Ovary (tissue), 9 donors: ENCODE measurements around the gene CPSF4. TPM values are rescaled to one million over a fixed set of nuclear protein-coding genes. Genes with fewer than 3 reads are reported as not detected.

Experiments
- DNase-seq, 5 donors: peaks; one replicate each; pipeline ENCODE4 v3.0.0-alpha.2; 2019 to 2020
- H3K27ac ChIP-seq, 2 donors: fragments of 200-600 bp; one replicate each; pipeline versions ENCODE4 v1.5.1 to v1.8.0; 2019 to 2022
- H3K27me3 ChIP-seq: fragments of 200-600 bp; one replicate; pipeline ENCODE4 v1.8.0; 2022
- H3K36me3 ChIP-seq: fragments of 200-600 bp; sonication (generic); one replicate; pipeline ENCODE4 v1.5.1; 2019
- H3K4me1 ChIP-seq: one replicate; pipeline ENCODE4 v1.8.1; 2013; ENCODE audit warnings: mild to moderate bottlenecking, moderate library complexity; ENCODE audit not compliant: insufficient read depth
- H3K4me3 ChIP-seq: fragments of 200-600 bp; sonication (generic); one replicate; pipeline ENCODE4 v1.5.1; 2017
- H3K9me3 ChIP-seq, 2 donors: fragments of 200-600 bp in 1 of 2; sonication (generic) in 1 of 2; one replicate each; pipeline versions ENCODE4 v1.5.1 to v1.8.1; 2013 to 2019; ENCODE audit warnings: mild to moderate bottlenecking in 1 of 2, moderate library complexity in 1 of 2
- EP300 ChIP-seq: sonication (generic); formaldehyde crosslinking; IDR thresholded peaks from one replicate; pipeline ENCODE4 v1.6.1; 2017; ENCODE audit warnings: antibody characterized with exemption
- POLR2A ChIP-seq: fragments of 450-650 bp; IDR thresholded peaks from one replicate; pipeline ENCODE4 v1.6.1; 2017; ENCODE audit warnings: antibody characterized with exemption, mild to moderate bottlenecking, moderate library complexity
- WGBS, 3 donors: extraction: QIAGEN DNeasy Blood & Tissue Kit in 1 of 3; methylation state at CpG; one replicate each; pipeline versions ENCODE4 v1.1.5 to v1.1.7; 2013 to 2017; 5-methylcytosine and 5-hydroxymethylcytosine counted together
- intact Hi-C, 4 donors: fragments of 100-400 bp; cut with DNase I; formaldehyde crosslinking; loops; one replicate each; pipeline versions ENCODE4 v1.11.0 to v1.15.1; 2022 to 2023
- polyA plus RNA-seq, 2 donors: library from polyadenylated mRNA; stranded (reverse); fragments of 200-250 nt in 1 of 2; fragments of 350-450 nt in 1 of 2; fragmentation: Illumina TruSeq in 1 of 2; extraction: RNeasy Lipid Tissue Mini Kit (QIAGEN cat#74804) in 1 of 2; gene quantifications; one replicate each; pipeline ENCODE4 v1.2.3, GENCODE V29; 2013 to 2014
- total RNA-seq, 7 donors: library from RNA; depleted of rRNA in 2 of 7; stranded (reverse); fragments of >200 nt in 2 of 7; fragmentation: NEBNext Ultra II Directional in 3 of 7; extraction: Animal tissue kit (Norgen Biotek cat#: 25700) in 3 of 7; gene quantifications; one replicate each; pipeline versions ENCODE4 v1.1.0 to v1.2.4, GENCODE V29; 2016 to 2023
- TF ChIP-seq, protein P1 (sequence below), 3 donors: fragments of 450-650 bp in 2 of 3; fragments of 200-600 bp in 1 of 3; IDR thresholded peaks; one replicate each; pipeline versions ENCODE4 v1.5.1 to v1.8.0; 2016 to 2022; ENCODE audit warnings: antibody characterized with exemption in 3 of 3, mild to moderate bottlenecking in 1 of 3
- donor health status: DM: no; HTN: no; CAD: no; lungs with moderate emphysema.
- donor health status: DM: no; HTN: no; CAD: no.
- donor health status: Bipolar disorder and iron deficiency.
- donor health status: DM: yes; HTN: yes; CAD: no.
- donor health status: DM: no; HTN: no; CAD: no.
- donor health status: DM: yes; HTN: yes; CAD: no.

Gene CPSF4
- total and polyA plus RNA-seq, 9 donors: 10.7 to 40.9 (median 32.9) TPM

DNA sequence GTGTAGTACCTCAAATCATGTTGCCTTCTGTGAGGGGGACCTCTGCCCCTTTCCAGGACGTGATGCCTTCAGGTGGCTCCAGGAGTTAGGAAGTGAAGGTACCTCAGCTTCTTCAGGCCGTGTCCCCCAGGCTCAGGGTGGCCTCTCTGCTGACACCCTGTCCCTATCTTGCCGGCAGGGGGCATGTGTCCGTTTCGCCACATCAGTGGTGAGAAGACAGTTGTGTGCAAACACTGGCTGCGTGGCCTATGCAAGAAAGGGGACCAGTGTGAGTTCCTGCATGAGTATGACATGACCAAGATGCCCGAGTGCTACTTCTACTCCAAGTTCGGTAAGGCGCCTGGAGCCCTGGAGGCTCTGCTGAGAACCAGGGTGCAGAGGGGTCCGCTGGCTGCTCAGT lies 9.2 kb downstream of the CPSF4 start:
- Histone ChIP-seq H3K27ac (no peak overlapping the region), H3K36me3 (no peaks in the 10 kb centered on the region), H3K4me1 (no peaks in the 10 kb centered on the region), H3K9me3 (no peaks in the 10 kb centered on the region), H3K27me3 (no peaks in the 10 kb centered on the region), H3K4me3 (no peak overlapping the region)
- intact Hi-C loops: no loop called here
- DNase-seq: no peak
- WGBS, 3 donors: 85 to 91% (median 88%) methylated on average over 10 of the region's 10 CpGs
- TF ChIP-seq, protein P1, sequence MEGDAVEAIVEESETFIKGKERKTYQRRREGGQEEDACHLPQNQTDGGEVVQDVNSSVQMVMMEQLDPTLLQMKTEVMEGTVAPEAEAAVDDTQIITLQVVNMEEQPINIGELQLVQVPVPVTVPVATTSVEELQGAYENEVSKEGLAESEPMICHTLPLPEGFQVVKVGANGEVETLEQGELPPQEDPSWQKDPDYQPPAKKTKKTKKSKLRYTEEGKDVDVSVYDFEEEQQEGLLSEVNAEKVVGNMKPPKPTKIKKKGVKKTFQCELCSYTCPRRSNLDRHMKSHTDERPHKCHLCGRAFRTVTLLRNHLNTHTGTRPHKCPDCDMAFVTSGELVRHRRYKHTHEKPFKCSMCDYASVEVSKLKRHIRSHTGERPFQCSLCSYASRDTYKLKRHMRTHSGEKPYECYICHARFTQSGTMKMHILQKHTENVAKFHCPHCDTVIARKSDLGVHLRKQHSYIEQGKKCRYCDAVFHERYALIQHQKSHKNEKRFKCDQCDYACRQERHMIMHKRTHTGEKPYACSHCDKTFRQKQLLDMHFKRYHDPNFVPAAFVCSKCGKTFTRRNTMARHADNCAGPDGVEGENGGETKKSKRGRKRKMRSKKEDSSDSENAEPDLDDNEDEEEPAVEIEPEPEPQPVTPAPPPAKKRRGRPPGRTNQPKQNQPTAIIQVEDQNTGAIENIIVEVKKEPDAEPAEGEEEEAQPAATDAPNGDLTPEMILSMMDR (IDR thresholded peaks at IDR 0.05): no peak
- TF ChIP-seq POLR2A (no peak), EP300 (no peak)

DNA sequence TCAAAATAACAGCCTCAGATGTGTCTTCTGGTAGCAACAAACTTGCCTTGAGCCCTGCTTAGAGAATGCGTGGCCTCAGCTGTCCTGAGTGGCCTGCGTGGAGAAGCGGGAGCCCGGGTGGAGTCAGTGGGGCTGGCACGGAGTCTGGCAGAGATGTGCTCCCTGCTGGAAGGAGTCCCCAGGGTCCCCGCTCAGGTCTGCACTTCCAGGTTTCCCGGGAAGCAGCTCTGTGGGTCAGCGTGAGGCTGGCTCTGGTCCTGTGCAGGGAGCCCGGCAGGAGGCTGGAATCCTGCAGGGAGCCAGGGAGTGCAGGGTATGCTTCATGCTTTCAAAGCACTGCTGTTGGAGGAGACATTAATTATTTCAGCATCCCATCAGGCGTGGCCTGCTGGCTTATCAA lies 10.1 kb downstream of the CPSF4 start:
- no peak for DNase-seq
- H3K36me3 ChIP-seq: no peaks in the 10 kb centered on the region
- H3K4me1 ChIP-seq: no peaks in the 10 kb centered on the region
- 88 to 92% (median 91%) methylated on average over 10 of the region's 10 CpGs for WGBS, 3 donors
- no peaks in the 10 kb centered on the region for H3K9me3 ChIP-seq
- TF ChIP-seq EP300: no peak
- TF ChIP-seq, protein P1 (IDR thresholded peaks at IDR 0.05): no peak
- TF ChIP-seq POLR2A: no peak
- H3K4me3 ChIP-seq: no peak overlapping the region
- intact Hi-C loops: no loop called here
- no peaks in the 10 kb centered on the region for H3K27me3 ChIP-seq
- no peak overlapping the region for H3K27ac ChIP-seq

- H3K27me3 ChIP-seq: no peaks in the 10 kb centered on the region
- no peak overlapping the region for H3K4me3 ChIP-seq
- no peaks in the 10 kb centered on the region for H3K9me3 ChIP-seq
- H3K4me1 ChIP-seq: no peaks in the 10 kb centered on the region
- H3K36me3 ChIP-seq: no peaks in the 10 kb centered on the region
- DNase-seq: no peak
- WGBS, 3 donors: 92 to 96% (median 93%) methylated on average over 5 of the region's 5 CpGs
- TF ChIP-seq EP300: no peak
- TF ChIP-seq, protein P1 (IDR thresholded peaks at IDR 0.05): no peak
- TF ChIP-seq POLR2A: no peak
- H3K27ac ChIP-seq: no peak overlapping the region
- intact Hi-C loops: no loop called here
Measured at GRCh38 chr7:99449326-99449725, 10.6 kb downstream of the CPSF4 start.

DNA sequence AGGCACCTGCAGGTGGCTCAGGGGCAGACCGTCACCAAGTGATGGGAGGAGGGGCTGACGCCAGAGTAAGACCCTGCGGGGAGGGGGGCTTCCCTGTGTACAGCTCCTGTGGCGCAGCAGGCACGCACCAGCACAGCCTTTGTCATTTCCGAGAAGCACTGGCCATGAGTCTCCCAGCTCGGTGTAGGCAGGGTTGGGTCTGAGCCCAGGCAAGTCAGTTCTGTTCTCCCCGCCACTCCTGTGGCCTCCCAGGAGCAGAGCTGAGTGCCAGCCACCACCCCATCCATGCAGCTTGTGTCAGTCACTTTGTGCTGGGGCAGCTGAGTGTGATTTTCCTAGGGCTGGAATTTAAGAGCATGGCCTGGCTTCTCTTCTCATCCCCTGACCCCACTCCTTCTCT lies 13.2 kb downstream of the CPSF4 start:
- Histone ChIP-seq H3K36me3 (no peaks in the 10 kb centered on the region), H3K9me3 (no peaks in the 10 kb centered on the region), H3K4me1 (no peaks in the 10 kb centered on the region), H3K4me3 (no peak overlapping the region), H3K27me3 (no peaks in the 10 kb centered on the region), H3K27ac (no peak overlapping the region)
- DNase-seq: no peak
- intact Hi-C loops: no loop called here
- TF ChIP-seq POLR2A (no peak), EP300 (no peak)
- TF ChIP-seq, protein P1 (IDR thresholded peaks at IDR 0.05): no peak
- WGBS, 3 donors: 75 to 85% (median 85%) methylated on average over 8 of the region's 8 CpGs

DNA sequence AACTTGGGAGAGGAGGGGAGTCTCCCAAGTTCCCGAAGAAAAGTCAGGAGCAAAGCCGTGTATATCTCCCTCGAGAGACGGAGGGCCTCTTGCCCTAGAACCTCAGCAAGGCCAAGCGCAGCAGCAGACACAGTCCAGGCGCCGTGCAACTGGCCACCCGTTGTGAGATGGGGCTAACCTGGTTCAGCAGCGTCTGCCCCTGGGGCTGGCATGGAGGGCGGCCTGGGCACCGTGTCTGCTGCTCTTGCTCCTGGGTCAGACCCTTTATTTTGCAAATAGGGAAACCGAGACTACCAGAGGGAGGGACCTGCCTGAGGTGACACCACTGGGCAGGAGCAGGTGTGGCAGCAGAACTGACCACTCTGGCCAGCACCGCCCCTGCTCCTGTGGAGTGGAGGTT lies 13.8 kb downstream of the CPSF4 start:
- Histone ChIP-seq H3K27ac (no peak overlapping the region), H3K4me3 (no peak overlapping the region), H3K9me3 (no peaks in the 10 kb centered on the region), H3K27me3 (no peaks in the 10 kb centered on the region), H3K36me3 (no peaks in the 10 kb centered on the region), H3K4me1 (no peaks in the 10 kb centered on the region)
- DNase-seq: no peak
- 80 to 84% (median 84%) methylated on average over 13 of the region's 13 CpGs for WGBS, 3 donors
- intact Hi-C loops: no loop called here
- TF ChIP-seq, protein P1 (IDR thresholded peaks at IDR 0.05): no peak
- no peak for TF ChIP-seq POLR2A
- TF ChIP-seq EP300: no peak
